CD4-positive, CD25-positive, alpha-beta regulatory T cell (primary cell): Measurements from ENCODE around the gene DNASE1. TPM values are rescaled to one million over a fixed set of nuclear protein-coding genes. Genes with fewer than 3 reads are reported as not detected.

Source experiments
- ATAC-seq, 2 donors: fragments of 150-1000 bp; cut with Tn5 transposase; one replicate each; pipeline ENCODE4 v1.10.0; 2021; ENCODE audit warnings: low read depth in 2 of 2, moderate number of reproducible peaks in 2 of 2, moderate library complexity in 1 of 2
- DNase-seq, 3 donors: peaks; one replicate each; pipeline versions ENCODE4 v3.0.0 to v3.0.0-alpha.2; 2012 to 2022; ENCODE audit warnings: mixed read lengths in 1 of 3
- H3K27ac ChIP-seq: one replicate; pipeline ENCODE4 v1.7.0; 2013; ENCODE audit warnings: mild to moderate bottlenecking, low read length; ENCODE audit not compliant: insufficient read depth, poor library complexity, severe bottlenecking
- H3K27me3 ChIP-seq: one replicate; pipeline ENCODE4 v1.7.0; 2013; ENCODE audit warnings: low read length; ENCODE audit not compliant: control insufficient read depth, insufficient read depth
- H3K36me3 ChIP-seq: one replicate; pipeline ENCODE4 v1.7.0; 2013; ENCODE audit warnings: mild to moderate bottlenecking, low read length, moderate library complexity; ENCODE audit not compliant: control insufficient read depth, insufficient read depth
- H3K4me1 ChIP-seq: 2 replicates; pipeline ENCODE4 v1.7.0; 2013; ENCODE audit warnings: mild to moderate bottlenecking, low read length; ENCODE audit not compliant: insufficient read depth, control insufficient read depth, poor library complexity, severe bottlenecking
- H3K4me3 ChIP-seq: one replicate; pipeline ENCODE4 v1.7.0; 2013; ENCODE audit warnings: low read depth, mild to moderate bottlenecking, low read length, moderate library complexity
- H3K9me3 ChIP-seq, 2 experiments: 1 replicate in 1 of 2; 2 replicates in 1 of 2; pipeline ENCODE4 v1.7.0; 2013; ENCODE audit warnings: low read length in 2 of 2, mild to moderate bottlenecking in 1 of 2, moderate library complexity in 1 of 2; ENCODE audit not compliant: control insufficient read depth in 2 of 2
- H3K27ac Mint-ChIP-seq, 3 donors: one replicate each; pipeline ENCODE4 v1.8.0; 2020 to 2022; ENCODE audit warnings: mild to moderate bottlenecking in 3 of 3, mixed read lengths in 3 of 3, moderate library complexity in 2 of 3
- H3K27me3 Mint-ChIP-seq: one replicate; pipeline ENCODE4 v1.8.0; 2022; ENCODE audit warnings: mild to moderate bottlenecking, mixed read lengths
- H3K36me3 Mint-ChIP-seq: one replicate; pipeline ENCODE4 v1.8.0; 2020; ENCODE audit warnings: mixed read lengths
- H3K4me1 Mint-ChIP-seq, 4 donors: one replicate each; pipeline ENCODE4 v1.8.0; 2020 to 2022; ENCODE audit warnings: mixed read lengths in 4 of 4, mild to moderate bottlenecking in 1 of 4
- H3K4me3 Mint-ChIP-seq, 4 donors: one replicate each; pipeline ENCODE4 v1.8.0; 2020 to 2022; ENCODE audit warnings: mild to moderate bottlenecking in 4 of 4, mixed read lengths in 4 of 4, moderate library complexity in 3 of 4
- H3K9me3 Mint-ChIP-seq, 7 donors: one replicate each; pipeline ENCODE4 v1.8.0; 2020 to 2022; ENCODE audit warnings: mixed read lengths in 7 of 7, mild to moderate bottlenecking in 3 of 7, moderate library complexity in 2 of 7
- polyA plus RNA-seq, 4 donors: library from polyadenylated mRNA; unstranded; fragments of 300-500 nt; fragmentation: Illumina TruSeq; gene quantifications; one replicate each; pipeline ENCODE4 v1.2.3, GENCODE V29; 2021
- total RNA-seq: library from RNA; stranded (reverse); gene quantifications from one replicate; pipeline ENCODE4 v1.2.3, GENCODE V29; 2022

Gene DNASE1
- total and polyA plus RNA-seq, 5 donors from 2014 or later: 1.6 to 41.9 (median 3.8) TPM

DNA sequence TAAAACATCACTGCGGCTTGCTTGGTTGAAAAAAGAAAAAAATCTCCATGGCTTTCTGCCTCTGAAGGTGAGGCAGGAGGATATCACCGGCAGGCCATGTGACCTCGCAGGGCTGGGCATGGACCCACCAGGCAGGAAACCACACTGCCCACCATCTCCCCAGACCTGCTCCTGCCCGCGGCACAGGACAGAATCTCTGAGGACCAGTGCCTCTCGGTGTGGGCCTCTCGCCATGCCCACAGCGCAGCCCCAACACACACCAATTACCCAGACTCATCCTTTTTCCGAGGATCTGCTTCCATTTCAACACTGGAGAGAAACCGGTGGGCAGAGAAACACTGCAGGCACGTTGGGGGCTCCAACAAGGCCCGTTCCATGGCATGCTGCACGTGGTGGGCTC lies 16.2 kb downstream of the DNASE1 start:
- Mint-ChIP-seq H3K4me1 (peaks cover 7 to 11% (median 8%) of the 10 kb centered on the region in 4 donors), H3K27me3 (no peaks in the 10 kb centered on the region), H3K36me3 (peaks cover 17% of the 10 kb centered on the region), H3K27ac (peak overlapping the region in 1 of 3 donors; percentile 34), H3K4me3 (no peak overlapping the region), H3K9me3 (no peaks in the 10 kb centered on the region)
- DNase-seq (no peak), ATAC-seq (no peak)
- Histone ChIP-seq H3K4me1 (peaks cover 6% of the 10 kb centered on the region), H3K9me3 (no peaks in the 10 kb centered on the region), H3K4me3 (no peak overlapping the region), H3K27ac (no peak overlapping the region), H3K27me3 (no peaks in the 10 kb centered on the region), H3K36me3 (peaks cover 22% of the 10 kb centered on the region)

DNA sequence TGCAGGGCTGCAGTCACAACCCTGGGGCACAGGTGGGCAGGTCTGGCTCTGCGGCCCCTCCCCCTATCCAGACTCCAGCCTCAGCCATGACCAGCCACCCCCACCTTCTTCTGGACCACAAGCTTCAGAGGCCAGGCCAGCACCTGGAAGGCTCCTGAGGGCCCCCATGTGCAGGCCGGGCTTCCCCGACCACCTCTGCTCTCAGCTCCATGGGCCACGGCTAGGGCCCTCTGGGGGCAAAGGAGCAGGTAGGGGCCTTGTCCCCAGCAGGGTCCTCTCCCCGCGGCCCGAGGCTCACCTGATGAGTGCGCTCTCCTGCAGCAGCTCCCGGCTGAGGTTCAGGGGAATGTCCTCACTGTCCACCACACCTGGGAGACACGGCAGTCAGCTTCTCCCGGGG lies 16.9 kb downstream of the DNASE1 start:
- Histone ChIP-seq H3K27ac (no peak overlapping the region), H3K4me3 (no peak overlapping the region), H3K27me3 (no peaks in the 10 kb centered on the region), H3K4me1 (no peaks in the 10 kb centered on the region), H3K9me3 (no peaks in the 10 kb centered on the region), H3K36me3 (peaks cover 25% of the 10 kb centered on the region)
- Mint-ChIP-seq H3K9me3 (no peaks in the 10 kb centered on the region), H3K4me1 (peaks cover 0 to 4% (median 2%) of the 10 kb centered on the region in 4 donors), H3K27me3 (no peaks in the 10 kb centered on the region), H3K36me3 (peaks cover 17% of the 10 kb centered on the region), H3K27ac (no peak overlapping the region), H3K4me3 (no peak overlapping the region)
- DNase-seq: no peak
- ATAC-seq: no peak

DNA sequence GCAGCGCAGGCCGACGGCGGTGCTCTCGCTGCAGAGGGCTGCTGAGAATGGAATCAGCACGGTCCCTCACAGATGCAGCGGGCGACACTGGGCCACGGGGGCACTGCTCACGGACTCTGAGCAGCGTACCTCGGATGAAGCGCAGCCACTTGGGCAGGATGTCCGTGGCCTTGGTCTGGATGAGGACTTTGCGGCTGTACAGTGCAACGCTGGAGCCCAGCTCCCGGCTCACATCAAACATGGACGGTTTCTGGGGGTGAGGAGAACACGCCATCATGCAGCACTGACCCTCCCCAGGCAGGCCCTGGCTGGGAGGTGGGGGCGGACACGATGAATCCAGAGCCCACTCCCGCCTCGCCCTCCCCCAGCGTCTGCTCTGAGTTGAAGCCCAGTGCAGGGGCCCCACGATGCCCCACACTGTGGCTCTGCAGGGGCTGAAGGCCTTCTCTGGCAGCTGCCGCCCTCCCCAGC lies 18.1 kb downstream of the DNASE1 start:
- Mint-ChIP-seq H3K9me3 (no peaks in the 10 kb centered on the region), H3K4me3 (no peak overlapping the region), H3K4me1 (no peaks in the 10 kb centered on the region), H3K36me3 (peaks cover 20% of the 10 kb centered on the region), H3K27me3 (no peaks in the 10 kb centered on the region), H3K27ac (no peak overlapping the region)
- Histone ChIP-seq H3K4me1 (no peaks in the 10 kb centered on the region), H3K27ac (no peak overlapping the region), H3K4me3 (no peak overlapping the region), H3K27me3 (no peaks in the 10 kb centered on the region), H3K9me3 (no peaks in the 10 kb centered on the region), H3K36me3 (peaks cover 25% of the 10 kb centered on the region)
- no peak for DNase-seq
- ATAC-seq: no peak

DNA sequence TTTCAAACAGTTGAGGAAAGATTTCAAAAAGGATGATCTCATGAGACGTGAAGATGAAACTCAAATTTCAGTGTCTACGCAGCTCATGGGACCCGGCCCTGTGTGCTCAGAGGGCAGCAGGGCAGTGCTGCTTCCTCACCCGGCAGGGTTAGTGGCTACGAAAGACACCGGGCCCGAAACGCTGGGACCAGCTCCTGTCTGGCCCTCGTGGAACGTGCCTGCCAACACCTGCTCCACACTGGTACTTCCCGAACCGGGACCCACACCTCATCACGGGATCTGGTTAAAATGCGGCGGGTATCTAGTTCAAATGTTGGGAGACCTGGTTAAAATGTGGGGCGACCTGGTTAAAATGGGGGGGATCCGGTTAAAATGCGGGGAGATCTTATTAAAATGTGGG lies 18.7 kb downstream of the DNASE1 start:
- Mint-ChIP-seq H3K4me1 (no peaks in the 10 kb centered on the region), H3K4me3 (no peak overlapping the region), H3K9me3 (no peaks in the 10 kb centered on the region), H3K27me3 (no peaks in the 10 kb centered on the region), H3K27ac (no peak overlapping the region), H3K36me3 (peaks cover 26% of the 10 kb centered on the region)
- Histone ChIP-seq H3K27ac (no peak overlapping the region), H3K4me1 (no peaks in the 10 kb centered on the region), H3K36me3 (peaks cover 25% of the 10 kb centered on the region), H3K9me3 (no peaks in the 10 kb centered on the region), H3K4me3 (no peak overlapping the region), H3K27me3 (no peaks in the 10 kb centered on the region)
- no peak for ATAC-seq
- DNase-seq: no peak

DNA sequence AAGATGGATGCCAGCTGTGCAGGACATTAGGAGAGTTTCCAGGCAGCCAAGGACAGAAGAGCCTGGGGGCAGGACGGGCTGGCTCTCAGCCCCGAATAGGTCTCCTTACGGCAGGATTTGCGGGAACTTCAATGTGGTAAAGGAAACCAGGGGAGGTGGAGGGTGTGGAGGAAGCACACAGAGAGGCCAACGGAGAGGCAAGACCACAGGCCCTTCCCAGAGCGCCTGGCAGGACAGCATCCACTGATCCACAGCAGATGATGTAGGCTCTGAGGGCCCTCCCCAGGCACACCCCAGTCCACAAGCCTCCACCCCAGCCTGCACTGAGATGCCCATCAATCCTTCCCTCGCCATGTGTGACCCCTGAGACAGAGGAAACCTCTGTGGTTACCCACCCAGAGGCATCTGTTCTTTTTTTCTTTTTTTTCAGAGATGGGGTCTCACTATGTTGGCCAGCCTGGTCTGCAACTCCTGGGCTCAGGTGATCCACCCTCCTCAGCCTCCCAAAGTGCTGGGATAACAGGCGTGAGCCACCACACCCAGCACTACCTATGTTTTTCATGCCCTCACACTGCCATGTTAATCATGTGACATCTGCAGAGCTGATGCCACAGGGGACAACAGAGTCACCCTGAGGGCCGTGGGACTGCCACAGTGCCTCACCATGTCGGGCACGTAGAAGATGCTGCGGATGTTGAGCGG lies 19.3 kb downstream of the DNASE1 start:
- Histone ChIP-seq H3K36me3 (peaks cover 29% of the 10 kb centered on the region), H3K27ac (no peak overlapping the region), H3K27me3 (no peaks in the 10 kb centered on the region), H3K4me3 (no peak overlapping the region), H3K9me3 (no peaks in the 10 kb centered on the region), H3K4me1 (no peaks in the 10 kb centered on the region)
- H3K4me3 Mint-ChIP-seq: no peak overlapping the region
- peaks cover 25% of the 10 kb centered on the region for H3K36me3 Mint-ChIP-seq
- H3K27ac Mint-ChIP-seq: peak overlapping the region in 1 of 3 donors; percentile 38
- no peaks in the 10 kb centered on the region for H3K4me1 Mint-ChIP-seq
- H3K27me3 Mint-ChIP-seq: no peaks in the 10 kb centered on the region
- ATAC-seq (no peak), DNase-seq (no peak)
- no peaks in the 10 kb centered on the region for H3K9me3 Mint-ChIP-seq

DNA sequence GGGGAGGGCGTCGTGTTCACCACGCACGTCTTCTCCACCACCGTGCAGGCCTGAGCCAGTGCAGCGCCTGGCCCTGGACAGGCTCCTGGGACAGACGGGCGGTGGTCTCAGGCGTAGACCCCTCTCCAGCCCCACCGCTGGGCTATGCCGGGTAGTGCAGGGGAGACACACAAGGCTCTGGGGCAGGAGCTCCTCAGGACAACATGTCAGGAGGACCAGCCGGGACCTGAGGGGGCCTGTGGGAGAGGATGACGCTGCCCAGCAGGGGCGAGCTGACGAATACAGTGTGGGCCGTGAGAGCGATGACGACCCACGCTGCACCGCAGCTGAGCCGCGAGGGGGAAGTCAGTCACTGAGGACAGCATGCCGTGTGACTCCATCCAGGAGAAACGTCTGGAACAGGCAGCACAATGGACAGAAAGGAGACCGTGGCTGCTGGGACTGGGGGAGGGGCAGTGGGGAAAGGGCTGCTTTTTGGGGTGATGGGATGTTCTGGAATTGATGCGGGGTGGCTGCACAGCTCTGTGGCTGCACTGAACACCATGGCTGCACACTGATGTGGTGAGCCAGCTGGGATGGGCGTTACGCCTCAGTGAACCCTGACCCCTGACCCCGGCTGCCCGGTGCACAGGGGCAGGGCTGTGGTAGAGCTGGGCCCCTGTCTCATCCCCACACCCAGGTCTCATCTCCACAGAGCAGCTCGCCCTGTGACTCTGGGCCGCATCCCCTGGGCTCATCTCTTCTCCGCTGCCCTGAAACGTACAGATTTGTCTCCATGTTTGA lies 20.2 kb downstream of the DNASE1 start:
- H3K27ac ChIP-seq: no peak overlapping the region
- H3K36me3 ChIP-seq: peaks cover 29% of the 10 kb centered on the region
- no peak overlapping the region for H3K4me3 ChIP-seq
- H3K9me3 ChIP-seq: no peaks in the 10 kb centered on the region
- H3K36me3 Mint-ChIP-seq: peaks cover 28% of the 10 kb centered on the region
- no peaks in the 10 kb centered on the region for H3K27me3 ChIP-seq
- no peaks in the 10 kb centered on the region for H3K4me1 ChIP-seq
- H3K27ac Mint-ChIP-seq: peak overlapping the region in 1 of 3 donors; percentile 66
- H3K4me3 Mint-ChIP-seq: no peak overlapping the region
- no peaks in the 10 kb centered on the region for H3K4me1 Mint-ChIP-seq
- DNase-seq (no peak), ATAC-seq (no peak)
- no peaks in the 10 kb centered on the region for H3K27me3 Mint-ChIP-seq
- no peaks in the 10 kb centered on the region for H3K9me3 Mint-ChIP-seq

DNA sequence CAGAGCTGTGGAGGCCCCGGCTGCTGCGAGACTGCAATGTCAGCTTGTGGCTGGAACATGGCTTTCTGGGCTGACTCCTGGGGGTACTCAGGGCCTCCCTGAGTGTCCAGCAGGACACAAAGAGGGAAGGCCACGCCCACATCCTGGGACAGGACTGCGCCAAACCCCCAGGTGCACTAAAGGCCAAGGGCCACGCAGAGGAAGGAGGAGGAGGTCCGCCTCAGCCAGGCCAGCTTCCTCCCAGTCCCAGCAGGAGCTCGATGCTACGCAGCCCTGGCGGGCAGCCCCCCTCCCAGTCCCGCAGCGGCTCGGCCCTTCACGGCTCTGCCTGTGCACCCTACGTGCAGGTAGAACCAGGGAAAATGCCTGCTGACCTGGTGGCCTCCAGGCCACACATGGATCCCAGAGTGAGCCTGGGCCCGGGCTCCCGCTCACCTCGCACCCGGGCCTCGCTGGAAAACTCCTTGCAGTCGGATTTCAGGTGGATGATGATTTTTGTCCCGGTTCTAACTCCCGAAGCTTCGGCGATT lies 21.2 kb downstream of the DNASE1 start:
- Histone ChIP-seq H3K27ac (no peak overlapping the region), H3K4me1 (no peaks in the 10 kb centered on the region), H3K27me3 (no peaks in the 10 kb centered on the region), H3K9me3 (no peaks in the 10 kb centered on the region), H3K36me3 (peaks cover 29% of the 10 kb centered on the region), H3K4me3 (no peak overlapping the region)
- Mint-ChIP-seq H3K9me3 (no peaks in the 10 kb centered on the region), H3K4me1 (no peaks in the 10 kb centered on the region), H3K27me3 (no peaks in the 10 kb centered on the region), H3K27ac (no peak overlapping the region), H3K36me3 (peaks cover 26% of the 10 kb centered on the region), H3K4me3 (no peak overlapping the region)
- ATAC-seq (no peak), DNase-seq (no peak)
